Vagina (tissue), 2 donors: ENCODE results near the gene MRPS22. TPM values are rescaled to one million over a fixed set of nuclear protein-coding genes. Genes with fewer than 3 reads are reported as not detected.

ENCODE experiments used
- DNase-seq, 2 donors: peaks; one replicate each; pipeline ENCODE4 v3.0.0-alpha.2; 2017; ENCODE audit errors: extremely low spot score in 2 of 2
- H3K27ac ChIP-seq: fragments of 200-600 bp; sonication (generic); one replicate; pipeline ENCODE4 v1.5.1; 2019
- H3K27me3 ChIP-seq: fragments of 200-600 bp; sonication (generic); one replicate; pipeline ENCODE4 v1.5.1; 2019
- H3K36me3 ChIP-seq, 2 donors: fragments of 200-600 bp; sonication (generic); one replicate each; pipeline ENCODE4 v1.5.1; 2017 to 2019
- H3K4me1 ChIP-seq: fragments of 200-600 bp; sonication (generic); one replicate; pipeline ENCODE4 v1.5.1; 2019
- H3K4me3 ChIP-seq, 2 donors: fragments of 200-600 bp; sonication (generic); 1 replicate in 1 of 2; 2 replicates in 1 of 2; pipeline ENCODE4 v1.5.1; 2016 to 2019
- H3K9me3 ChIP-seq: fragments of 200-600 bp; sonication (generic); one replicate; pipeline ENCODE4 v1.5.1; 2019
- POLR2A ChIP-seq, 2 donors: fragments of 450-650 bp; IDR thresholded peaks; one replicate each; pipeline ENCODE4 v1.6.1; 2017; ENCODE audit warnings: antibody characterized with exemption in 2 of 2, mild to moderate bottlenecking in 2 of 2, moderate library complexity in 2 of 2
- POLR2AphosphoS5 ChIP-seq, 2 donors: sonication (generic); formaldehyde crosslinking; IDR thresholded peaks; one replicate each; pipeline ENCODE4 v1.9.0; 2017; ENCODE audit warnings: antibody characterized with exemption in 2 of 2, mild to moderate bottlenecking in 2 of 2, low read depth in 1 of 2; ENCODE audit not compliant: insufficient read depth in 1 of 2
- intact Hi-C: fragments of 100-400 bp; cut with DNase I; formaldehyde crosslinking; loops from one replicate; pipeline ENCODE4 v1.15.1; 2023
- total RNA-seq: library from RNA; depleted of rRNA; stranded (reverse); fragments of >200 nt; gene quantifications from one replicate; pipeline ENCODE4 v1.2.3, GENCODE V29; 2016
- TF ChIP-seq, protein P1 (sequence below), 3 experiments: fragments of 450-650 bp in 2 of 3; fragments of 200-600 bp in 1 of 3; sonication (generic) in 1 of 3; IDR thresholded peaks; one replicate each; pipeline ENCODE4 v1.5.1; 2017 to 2019; ENCODE audit warnings: antibody characterized with exemption in 3 of 3, mild to moderate bottlenecking in 2 of 3, moderate library complexity in 2 of 3

The MRPS22 gene
- total RNA-seq, 1 donor from 2014 or later, result 45.7 TPM

DNA sequence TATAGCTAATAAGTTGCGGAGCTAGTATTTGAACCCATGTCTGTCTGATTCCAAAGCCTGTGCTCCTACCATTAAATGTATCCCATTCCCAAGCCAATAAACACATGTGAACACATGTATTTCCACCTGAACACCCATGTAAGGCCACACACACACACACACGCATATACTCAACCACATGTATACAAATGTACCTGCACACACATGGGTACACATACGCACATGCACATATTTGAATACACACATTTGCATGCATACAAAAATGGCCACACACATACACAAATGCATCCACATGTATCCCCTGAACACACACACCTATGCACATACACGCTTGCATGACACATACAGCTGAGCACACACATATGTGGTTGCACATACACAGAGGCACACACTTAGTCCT, 5.4 kb upstream of the MRPS22 start:
- no peak overlapping the region for H3K27ac ChIP-seq
- intact Hi-C loops, result no loop called here
- H3K9me3 ChIP-seq, result no peaks in the 10 kb centered on the region
- no peaks in the 10 kb centered on the region for H3K4me1 ChIP-seq
- no peaks in the 10 kb centered on the region for H3K27me3 ChIP-seq
- no peaks in the 10 kb centered on the region for H3K36me3 ChIP-seq
- DNase-seq, result no peak
- no peak overlapping the region for H3K4me3 ChIP-seq
- TF ChIP-seq, protein P1, sequence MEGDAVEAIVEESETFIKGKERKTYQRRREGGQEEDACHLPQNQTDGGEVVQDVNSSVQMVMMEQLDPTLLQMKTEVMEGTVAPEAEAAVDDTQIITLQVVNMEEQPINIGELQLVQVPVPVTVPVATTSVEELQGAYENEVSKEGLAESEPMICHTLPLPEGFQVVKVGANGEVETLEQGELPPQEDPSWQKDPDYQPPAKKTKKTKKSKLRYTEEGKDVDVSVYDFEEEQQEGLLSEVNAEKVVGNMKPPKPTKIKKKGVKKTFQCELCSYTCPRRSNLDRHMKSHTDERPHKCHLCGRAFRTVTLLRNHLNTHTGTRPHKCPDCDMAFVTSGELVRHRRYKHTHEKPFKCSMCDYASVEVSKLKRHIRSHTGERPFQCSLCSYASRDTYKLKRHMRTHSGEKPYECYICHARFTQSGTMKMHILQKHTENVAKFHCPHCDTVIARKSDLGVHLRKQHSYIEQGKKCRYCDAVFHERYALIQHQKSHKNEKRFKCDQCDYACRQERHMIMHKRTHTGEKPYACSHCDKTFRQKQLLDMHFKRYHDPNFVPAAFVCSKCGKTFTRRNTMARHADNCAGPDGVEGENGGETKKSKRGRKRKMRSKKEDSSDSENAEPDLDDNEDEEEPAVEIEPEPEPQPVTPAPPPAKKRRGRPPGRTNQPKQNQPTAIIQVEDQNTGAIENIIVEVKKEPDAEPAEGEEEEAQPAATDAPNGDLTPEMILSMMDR (IDR thresholded peaks at IDR 0.05), result no peak
- no peak for TF ChIP-seq POLR2A (IDR thresholded peaks at IDR 0.05)
- TF ChIP-seq POLR2AphosphoS5 (IDR thresholded peaks at IDR 0.05; ENCODE audit: insufficient read depth in 1 of 2, low read depth in 1 of 2), result no peak

DNA sequence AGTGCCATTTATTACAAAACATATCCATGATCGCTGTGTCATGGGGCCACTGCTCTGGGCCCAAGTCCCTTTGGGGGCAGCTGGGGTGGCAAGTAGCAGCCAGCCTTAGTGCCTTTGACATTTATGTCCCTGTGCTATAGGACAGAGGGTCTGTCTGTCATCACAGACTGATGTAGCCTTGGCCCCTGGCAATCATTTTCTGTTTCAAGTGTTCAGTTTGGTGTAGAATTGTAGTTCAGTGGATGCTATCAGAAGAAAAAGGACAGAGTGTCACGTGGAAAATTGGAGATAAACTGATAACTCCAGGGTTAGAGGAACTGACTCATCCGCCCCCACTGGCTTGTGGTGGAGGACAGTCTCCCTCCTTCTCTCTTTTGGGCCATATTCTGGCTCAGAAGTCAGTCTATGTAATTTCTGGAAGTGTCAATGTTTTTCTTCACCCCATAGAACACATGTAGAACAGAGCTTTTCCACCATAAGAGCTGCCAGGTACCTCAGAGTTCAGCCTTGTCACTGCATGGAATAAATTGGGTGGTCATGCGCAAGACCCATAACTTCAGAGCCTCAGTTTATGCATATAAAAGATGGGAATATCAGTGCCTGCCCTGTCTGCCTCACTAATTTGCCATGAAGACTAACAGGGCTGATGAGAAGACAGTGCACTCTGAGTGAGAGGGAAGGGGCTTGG, 4.5 kb upstream of the MRPS22 start:
- TF ChIP-seq POLR2AphosphoS5 (IDR thresholded peaks at IDR 0.05; ENCODE audit: insufficient read depth in 1 of 2, low read depth in 1 of 2) (no peak), POLR2A (IDR thresholded peaks at IDR 0.05) (no peak)
- TF ChIP-seq, protein P1 (IDR thresholded peaks at IDR 0.05), result no peak
- Histone ChIP-seq H3K36me3 (no peaks in the 10 kb centered on the region), H3K4me1 (peaks cover 2% of the 10 kb centered on the region), H3K4me3 (no peak overlapping the region), H3K9me3 (no peaks in the 10 kb centered on the region), H3K27ac (no peak overlapping the region), H3K27me3 (no peaks in the 10 kb centered on the region)
- intact Hi-C loops, result no loop called here
- no peak for DNase-seq

DNA sequence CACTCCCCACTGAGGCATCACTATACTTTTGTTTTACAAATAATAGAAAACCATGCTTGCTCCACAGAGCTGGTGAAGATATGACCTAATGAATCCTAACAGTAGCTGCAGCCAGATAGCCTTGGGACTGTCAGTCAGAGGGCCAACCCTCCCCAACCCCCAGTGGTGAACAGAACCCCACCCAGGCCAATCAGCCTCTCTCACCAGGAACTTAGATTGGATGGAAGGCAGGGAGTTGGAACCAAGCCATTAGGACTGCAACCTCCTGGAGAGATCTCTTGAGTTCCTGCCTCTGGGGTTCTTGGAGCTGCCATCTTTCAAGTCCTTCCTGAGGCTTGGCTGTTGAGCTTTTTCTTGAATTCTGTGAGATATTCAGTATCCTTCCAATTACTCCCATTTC, 3.0 kb upstream of the MRPS22 start:
- Histone ChIP-seq H3K9me3 (no peaks in the 10 kb centered on the region), H3K27ac (no peak overlapping the region), H3K27me3 (no peaks in the 10 kb centered on the region), H3K4me3 (no peak overlapping the region), H3K4me1 (peaks cover 16% of the 10 kb centered on the region), H3K36me3 (no peaks in the 10 kb centered on the region)
- no peak for DNase-seq
- intact Hi-C loops, result no loop called here
- TF ChIP-seq POLR2A (IDR thresholded peaks at IDR 0.05), result no peak
- TF ChIP-seq POLR2AphosphoS5 (IDR thresholded peaks at IDR 0.05; ENCODE audit: insufficient read depth in 1 of 2, low read depth in 1 of 2), result no peak
- TF ChIP-seq, protein P1 (IDR thresholded peaks at IDR 0.05), result no peak

DNA sequence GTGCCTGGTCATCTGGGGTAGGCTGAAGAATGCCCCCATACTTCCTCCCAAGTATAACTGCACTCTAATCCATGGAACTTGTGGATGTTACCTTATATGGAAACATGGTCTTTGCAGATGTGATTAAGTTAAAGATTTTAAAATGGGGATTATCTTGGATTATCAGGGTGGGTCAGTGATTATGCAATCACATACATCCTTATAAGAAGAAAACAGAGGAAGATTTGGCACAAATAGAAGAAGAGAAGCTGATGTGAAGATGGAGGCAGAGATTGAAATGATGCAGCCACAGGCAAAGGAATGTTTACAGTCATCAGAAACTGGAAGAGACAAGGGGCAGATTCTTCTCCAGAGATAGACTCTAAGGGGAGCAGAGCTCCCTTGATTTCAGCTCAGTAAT, 1.8 kb upstream of the MRPS22 start:
- Histone ChIP-seq H3K4me3 (no peak overlapping the region), H3K9me3 (no peaks in the 10 kb centered on the region), H3K4me1 (peaks cover 27% of the 10 kb centered on the region), H3K36me3 (peaks cover 0 to under 1% of the 10 kb centered on the region in 2 donors), H3K27ac (no peak overlapping the region), H3K27me3 (no peaks in the 10 kb centered on the region)
- no peak for DNase-seq
- TF ChIP-seq, protein P1 (IDR thresholded peaks at IDR 0.05), result no peak
- TF ChIP-seq POLR2A (IDR thresholded peaks at IDR 0.05) (no peak), POLR2AphosphoS5 (IDR thresholded peaks at IDR 0.05; ENCODE audit: insufficient read depth in 1 of 2, low read depth in 1 of 2) (no peak)
- intact Hi-C loops, result no loop called here

DNA sequence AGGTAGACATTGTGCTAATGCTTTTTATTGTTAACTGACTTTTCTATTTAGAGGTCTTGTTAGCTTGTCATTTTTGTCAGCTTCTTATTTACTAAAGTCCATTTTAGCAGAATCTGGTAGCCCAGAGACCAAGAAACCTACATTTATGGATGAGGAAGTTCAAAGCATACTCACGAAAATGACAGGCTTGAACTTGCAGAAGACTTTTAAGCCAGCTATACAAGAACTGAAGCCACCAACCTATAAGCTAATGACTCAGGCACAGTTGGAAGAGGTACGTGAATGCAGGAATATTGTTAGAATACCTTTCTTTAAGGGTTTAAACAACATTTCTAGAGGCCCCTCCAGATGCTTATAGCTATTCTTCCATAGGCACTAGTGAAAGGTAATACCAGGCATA, 3.0 kb downstream of the MRPS22 start:
- no peak for DNase-seq
- intact Hi-C loops, result no loop called here
- TF ChIP-seq, protein P1 (IDR thresholded peaks at IDR 0.05), result no peak
- no peak for TF ChIP-seq POLR2A (IDR thresholded peaks at IDR 0.05)
- TF ChIP-seq POLR2AphosphoS5 (IDR thresholded peaks at IDR 0.05; ENCODE audit: insufficient read depth in 1 of 2, low read depth in 1 of 2), result no peak
- H3K36me3 ChIP-seq, result peaks cover 0 to 47% of the 10 kb centered on the region in 2 donors
- no peak overlapping the region for H3K4me3 ChIP-seq
- H3K4me1 ChIP-seq, result peaks cover 27% of the 10 kb centered on the region
- no peaks in the 10 kb centered on the region for H3K9me3 ChIP-seq
- no peaks in the 10 kb centered on the region for H3K27me3 ChIP-seq
- H3K27ac ChIP-seq, result no peak overlapping the region
